IPS DF 4.7 (cell line): Measurements from ENCODE around the gene CERCAM.
"Not testable (repeated sequence)": the region's sequence is repeated elsewhere in the genome, so short reads cannot be mapped to it uniquely, and the experiment has no call there.

Experiments
- DNase-seq: peaks from one replicate; pipeline ENCODE4 v3.0.0-alpha.2; 2013; ENCODE audit warnings: low spot score; ENCODE audit errors: extremely low read depth

The CERCAM gene

DNA sequence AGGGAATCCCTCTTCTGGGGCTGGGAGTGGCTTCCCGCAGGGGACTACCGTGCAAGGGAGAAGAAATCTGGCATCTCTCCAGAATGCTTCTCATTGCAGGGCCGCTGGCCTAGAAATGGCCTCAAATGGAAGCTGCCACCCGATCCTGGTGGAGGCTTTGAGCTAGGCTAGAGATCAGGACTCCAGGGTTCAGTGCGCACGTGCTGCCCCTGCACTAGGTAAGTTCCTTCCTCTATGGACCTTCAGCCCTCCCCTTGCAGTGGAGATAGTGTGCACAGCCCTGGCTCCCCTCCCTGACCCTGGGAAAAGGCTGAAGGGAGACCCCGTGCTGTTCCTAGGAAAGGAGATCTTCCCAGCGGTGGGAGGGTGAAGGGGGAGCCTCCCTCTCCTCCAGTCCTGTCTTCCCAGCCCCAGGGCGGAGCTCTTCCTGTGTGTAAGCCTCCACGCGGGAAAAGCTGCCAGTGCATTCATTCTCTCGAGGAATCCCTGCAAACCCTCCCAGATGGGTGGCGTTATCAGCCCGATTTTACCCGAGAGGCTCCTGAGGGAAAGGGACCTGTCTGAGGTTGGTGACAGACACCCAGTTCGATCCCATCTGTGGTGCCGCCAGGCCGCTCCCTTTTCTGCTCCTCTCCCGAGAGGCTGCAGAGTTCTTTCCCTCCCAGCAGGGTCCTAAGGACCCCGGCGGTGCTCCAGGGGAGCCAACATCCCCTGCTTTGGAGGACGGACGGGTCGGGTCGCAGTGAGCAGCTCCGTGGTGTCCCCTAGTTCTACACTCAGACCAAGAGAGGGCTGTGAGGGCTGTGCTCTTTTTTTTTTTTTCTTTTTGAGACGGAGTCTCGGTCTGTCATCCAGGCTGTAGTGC is 1.4 kb upstream of the CERCAM start:
- no peak for DNase-seq

DNA sequence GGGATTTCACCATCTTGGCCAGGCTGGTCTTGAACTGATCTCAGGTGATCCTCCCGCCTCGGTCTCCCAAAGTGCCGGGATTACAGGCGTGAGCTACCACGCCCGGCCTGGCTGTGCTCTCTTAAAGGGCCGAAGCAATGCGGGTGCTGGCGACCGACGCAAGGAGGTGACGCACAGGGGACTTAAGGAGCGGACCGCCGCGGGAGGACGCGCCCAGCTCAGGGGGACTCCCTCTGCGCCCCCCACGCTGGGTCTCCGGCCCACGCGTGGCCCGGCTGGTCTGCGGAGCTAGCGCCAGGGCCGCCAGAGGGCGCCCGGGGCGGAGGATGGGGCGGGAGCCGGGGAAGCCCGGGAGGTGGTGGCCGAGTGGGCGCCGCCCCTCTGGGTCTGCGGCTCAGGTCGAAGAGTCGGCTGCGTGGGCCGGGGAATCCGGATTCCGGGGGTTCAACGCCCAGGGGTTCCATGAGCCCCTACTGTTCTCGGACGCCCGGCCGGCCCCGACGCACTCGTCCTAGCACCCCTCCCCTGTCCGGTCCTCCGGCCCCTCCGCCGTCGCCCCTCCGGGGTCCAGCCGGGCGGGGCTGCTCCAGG is 502 bp upstream of the CERCAM start:
- DNase-seq = no peak

DNA sequence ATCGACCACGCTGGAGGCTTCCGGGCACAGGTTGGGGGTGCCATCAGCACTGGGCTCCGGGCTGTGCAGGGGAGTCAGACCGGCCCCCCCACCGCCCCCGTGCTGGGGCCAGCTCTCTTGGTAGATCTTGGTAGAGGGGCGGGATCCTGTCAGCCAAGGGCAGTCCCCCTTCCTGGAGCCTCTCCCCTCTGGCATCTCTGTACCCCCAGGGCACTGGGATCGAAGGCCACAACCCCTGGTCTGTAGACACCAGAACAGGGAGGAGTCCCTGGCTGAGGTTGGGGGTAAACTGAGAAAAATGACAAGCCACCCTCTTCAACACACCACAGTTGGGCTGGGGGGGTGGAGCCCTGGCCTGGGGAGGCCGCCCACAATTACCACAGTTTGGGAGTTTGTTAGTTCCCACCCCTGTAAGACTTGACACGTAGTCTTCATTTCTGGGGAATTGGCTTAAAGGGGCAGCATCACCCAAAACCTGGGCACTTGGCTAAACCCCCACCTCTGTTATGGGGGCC is 882 bp downstream of the CERCAM start:
- DNase-seq = no peak

DNA sequence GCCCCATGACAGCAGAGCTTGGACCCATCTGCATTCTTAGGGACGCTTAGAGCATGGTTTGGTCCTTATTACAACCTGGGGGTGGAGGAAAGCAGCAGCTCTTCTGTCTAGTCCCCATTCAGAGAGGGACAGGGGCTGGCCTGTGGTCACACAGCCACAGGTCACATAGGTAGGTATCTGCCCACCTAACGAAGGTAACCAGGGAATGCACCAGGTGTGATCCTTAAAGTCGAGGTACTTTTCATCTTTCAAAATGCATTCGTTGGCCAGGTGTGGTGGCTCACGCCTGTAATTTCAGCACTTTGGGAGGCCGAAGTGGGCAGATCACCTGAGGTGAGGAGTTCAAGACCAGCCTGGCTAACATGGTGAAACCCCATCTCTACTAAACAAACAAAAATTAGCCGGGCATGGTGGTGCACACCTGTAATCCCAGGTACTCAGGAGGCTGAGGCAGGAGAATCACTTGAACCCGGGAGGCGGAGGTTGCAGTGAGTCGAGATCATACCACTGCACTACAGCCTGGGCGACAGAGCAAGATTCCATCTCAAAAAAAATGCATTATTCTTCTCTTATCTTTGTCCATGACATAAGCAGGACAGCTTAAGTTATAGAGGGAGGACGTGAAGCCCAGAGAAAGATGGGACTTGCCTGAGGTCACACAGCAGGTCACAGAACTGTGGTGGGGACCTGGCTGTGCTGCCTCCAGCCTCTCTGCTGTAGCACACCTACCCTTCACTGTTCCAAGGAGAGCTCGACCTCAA is 1.5 kb downstream of the CERCAM start:
- DNase-seq = not testable (repeated sequence)

DNA sequence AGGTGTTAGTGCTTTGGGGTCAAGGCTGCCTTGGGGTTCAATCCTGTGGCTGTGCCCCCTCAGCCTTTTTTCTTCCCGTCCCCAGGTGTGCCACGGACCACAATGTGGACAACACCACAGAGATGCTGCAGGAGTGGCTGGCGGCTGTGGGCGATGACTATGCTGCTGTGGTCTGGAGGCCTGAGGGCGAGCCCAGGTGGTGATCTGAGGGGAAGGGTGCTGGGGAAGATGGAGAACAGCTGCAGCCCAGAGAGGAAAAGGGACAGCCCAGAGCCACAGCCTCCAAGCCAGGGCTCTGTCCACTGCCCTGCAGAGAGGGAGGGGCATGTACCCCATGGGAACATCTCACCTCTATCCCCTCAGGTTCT is 2.1 kb downstream of the CERCAM start:
- DNase-seq = no peak

DNA sequence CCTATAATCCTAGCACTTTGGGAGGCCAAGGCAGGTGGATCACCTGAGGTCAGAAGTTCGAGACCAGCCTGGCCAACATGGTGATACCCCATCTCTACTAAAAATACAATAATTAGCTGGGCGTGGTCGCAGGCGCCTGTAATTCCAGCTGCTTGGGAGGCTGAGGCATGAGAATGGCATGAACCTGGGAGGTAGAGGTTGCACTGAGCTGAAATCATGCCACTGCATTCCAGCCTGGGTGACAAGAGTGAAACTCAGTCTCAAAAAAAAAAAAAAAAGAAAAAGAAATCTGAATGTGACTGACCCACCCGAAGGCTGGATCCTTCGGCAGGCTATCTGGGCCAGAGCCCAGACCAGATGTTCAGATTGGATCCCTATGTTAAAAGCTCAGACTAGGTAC is 2.7 kb downstream of the CERCAM start:
- not testable (repeated sequence) for DNase-seq

DNA sequence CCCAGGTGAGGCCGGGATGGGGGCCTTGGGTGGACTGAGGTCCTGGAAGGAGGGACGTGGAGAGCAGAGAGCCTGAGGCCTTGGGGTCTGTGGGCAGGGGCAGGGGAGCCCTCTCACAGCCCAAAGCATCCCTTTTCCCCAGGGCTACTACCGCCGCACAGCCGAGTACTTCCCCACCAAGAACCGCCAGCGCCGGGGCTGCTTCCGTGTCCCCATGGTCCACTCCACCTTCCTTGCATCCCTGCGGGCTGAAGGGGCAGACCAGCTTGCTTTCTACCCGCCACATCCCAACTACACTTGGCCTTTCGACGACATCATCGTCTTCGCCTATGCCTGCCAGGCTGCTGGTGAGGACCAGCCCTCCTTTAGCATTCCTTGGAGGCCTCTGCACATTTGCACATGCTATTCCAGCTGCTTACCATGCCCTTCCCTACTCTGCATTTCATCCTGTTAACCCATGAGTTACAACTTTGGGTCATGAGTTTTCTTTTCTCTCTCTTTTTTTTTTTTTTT is 3.7 kb downstream of the CERCAM start:
- no peak for DNase-seq

DNA sequence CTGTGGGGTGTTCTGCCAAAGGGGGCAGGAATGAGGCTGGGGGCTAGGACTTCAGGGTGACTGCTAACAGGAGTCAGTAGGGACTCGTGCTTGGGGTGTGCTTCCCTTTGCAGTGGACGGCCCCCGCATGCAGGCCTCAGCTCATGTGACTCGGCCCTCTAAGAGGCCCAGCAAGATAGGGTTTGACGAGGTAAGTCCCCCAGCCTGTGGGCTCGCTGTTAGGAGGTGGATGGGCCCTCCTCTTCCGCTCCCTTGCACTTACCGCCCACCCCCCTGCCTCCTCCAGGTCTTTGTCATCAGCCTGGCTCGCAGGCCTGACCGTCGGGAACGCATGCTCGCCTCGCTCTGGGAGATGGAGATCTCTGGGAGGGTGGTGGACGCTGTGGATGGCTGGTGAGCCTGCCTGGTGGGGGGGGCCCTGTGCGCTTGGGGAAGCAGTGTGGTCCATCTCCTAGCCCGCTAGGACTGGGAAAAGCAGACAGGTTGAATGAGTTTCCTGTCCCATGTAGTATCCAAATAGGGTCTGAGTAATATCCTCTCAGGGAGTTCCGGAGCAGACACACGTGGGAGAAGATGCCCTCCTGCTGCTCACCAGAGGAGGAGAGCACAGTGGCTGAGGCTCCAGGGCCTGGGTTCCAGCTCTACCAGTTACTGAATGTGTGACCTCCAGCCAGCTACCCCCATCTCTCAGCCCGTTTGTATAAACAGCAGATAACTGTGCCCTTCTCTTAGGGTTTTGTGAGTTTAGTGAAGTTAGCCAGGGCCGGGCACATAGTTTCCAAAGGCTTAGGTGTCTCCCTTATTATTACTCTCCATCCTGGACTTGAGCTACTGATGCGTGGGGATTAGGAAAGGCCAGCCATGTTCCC is 8.2 kb downstream of the CERCAM start:
- no peak for DNase-seq

DNA sequence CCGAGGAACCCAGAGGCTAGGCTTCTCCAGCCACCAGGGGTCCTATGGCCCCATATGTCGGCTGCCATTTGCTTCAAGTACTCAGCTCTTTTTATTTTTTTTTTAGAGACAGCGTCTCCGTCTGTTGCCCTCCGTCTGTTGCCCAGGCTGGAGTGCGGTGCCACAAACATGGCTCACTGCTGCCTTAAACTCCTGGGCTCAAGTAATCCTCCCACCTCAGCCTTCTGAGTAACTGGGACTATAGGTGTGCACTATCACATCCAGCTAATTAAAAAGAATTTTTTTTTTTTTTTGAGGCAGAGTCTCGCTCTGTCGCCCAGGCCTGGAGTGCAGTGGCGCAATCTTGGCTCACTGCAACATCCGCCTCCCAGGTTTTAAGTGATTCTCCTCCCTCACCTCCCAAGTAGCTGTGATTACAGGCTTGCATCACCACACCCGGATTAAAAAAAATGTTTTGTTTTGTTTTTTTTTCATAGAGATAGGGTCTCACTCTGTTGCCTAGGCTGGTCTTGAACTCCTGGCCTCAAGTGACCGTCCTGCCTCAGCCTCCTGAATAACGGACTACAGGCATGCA is 8.9 kb downstream of the CERCAM start:
- DNase-seq = no peak

DNA sequence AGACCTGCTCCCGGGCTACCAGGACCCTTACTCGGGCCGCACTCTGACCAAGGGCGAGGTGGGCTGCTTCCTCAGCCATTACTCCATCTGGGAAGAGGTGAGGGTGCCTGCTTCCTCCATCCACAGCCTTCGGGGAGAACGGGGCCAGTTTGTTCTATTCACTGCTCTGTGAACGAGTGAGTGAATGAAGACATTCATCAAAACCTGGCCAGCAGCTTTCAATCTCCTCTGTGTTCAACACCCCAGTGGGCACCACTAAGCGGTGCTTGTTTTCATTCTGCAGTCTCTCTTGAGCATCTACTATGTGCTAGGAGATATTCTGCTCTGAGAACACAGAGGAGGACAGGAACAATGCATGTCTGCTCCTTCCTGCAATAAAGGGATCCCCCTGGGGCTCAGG is 10.6 kb downstream of the CERCAM start:
- no peak for DNase-seq

DNA sequence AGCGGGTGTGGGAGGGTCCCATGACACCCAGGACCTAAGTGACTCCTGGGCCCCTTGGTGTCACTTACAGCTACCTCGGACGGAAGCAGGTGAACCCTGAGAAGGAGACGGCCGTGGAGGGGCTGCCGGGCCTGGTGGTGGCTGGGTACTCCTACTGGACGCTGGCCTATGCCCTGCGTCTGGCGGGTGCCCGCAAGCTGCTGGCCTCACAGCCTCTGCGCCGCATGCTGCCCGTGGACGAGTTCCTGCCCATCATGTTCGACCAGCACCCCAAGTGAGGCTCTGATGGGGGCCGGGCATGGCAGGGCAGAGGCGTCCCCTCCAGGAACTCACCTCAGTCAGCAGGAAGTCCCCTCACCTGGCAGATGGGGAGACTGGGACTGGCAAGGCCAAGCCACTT is 13.7 kb downstream of the CERCAM start:
- no peak for DNase-seq

DNA sequence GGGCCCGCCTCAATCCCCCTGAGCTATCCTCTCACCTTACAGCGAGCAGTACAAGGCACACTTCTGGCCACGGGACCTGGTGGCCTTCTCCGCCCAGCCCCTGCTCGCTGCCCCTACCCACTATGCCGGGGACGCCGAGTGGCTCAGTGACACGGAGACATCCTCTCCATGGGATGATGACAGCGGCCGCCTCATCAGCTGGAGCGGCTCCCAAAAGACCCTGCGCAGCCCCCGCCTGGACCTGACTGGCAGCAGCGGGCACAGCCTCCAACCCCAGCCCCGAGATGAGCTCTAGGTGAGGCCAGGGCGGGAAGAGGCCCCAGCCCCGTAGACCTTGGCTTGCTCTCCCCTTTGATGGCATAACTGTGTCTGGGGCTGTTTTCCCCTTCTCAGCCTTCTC is 15.0 kb downstream of the CERCAM start:
- no peak for DNase-seq

DNA sequence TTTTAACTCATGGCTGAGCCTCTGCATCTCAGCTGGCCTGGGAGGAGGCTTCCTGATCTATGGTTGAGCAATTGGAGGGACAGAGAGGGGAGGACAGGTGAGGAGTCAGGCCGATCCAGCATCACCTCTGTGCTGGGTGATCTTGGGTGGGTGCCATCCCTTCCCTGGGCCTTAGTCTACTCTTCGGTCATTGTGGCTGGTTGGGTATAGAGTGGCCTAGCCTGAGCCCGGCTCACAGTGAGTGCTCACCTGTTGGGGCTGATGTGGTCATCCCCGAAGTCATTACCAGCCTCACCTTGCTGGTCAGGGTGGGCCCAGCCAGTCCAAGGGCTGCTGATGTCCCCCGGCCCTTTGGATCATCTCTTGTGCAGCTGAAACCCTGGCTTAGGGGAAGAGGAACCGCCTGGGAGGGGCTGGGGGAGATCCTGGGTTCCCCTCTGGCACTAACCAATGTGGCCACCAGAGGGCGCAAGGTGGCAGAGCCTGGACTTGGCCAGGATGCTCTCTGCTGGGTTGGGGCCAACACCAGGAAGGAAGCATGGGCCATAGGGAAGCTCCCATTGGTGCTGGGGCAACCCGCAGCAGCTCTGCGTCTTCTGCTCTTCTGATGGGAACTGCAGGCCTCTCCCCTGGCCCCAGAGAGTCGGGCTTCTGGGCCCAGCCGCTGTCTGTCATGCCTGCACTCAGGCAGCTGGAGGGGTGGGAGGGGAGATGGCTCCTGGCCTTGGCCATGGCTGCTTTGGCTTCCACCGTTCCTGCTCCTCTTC is 17.9 kb downstream of the CERCAM start:
- DNase-seq = peak; percentile 64

DNA sequence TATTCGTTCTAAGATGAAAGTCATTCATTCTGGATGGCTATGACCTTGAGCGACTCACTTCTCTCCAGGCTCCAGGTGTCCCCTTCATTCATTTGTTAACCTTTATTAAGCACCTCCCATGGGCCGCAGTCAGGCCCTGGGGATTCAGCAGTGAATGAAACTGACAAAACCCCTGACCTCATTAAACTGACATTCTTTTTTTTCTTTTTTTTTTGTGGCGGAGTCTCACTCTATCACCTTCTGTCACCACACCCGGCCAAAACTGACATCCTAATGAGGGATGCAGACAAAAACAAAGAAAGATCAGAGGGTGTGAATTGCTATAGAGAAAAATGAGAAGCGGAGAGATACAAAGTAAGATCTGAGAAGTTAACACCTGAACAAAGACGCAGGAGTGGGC is 18.6 kb downstream of the CERCAM start:
- DNase-seq = no peak

DNA sequence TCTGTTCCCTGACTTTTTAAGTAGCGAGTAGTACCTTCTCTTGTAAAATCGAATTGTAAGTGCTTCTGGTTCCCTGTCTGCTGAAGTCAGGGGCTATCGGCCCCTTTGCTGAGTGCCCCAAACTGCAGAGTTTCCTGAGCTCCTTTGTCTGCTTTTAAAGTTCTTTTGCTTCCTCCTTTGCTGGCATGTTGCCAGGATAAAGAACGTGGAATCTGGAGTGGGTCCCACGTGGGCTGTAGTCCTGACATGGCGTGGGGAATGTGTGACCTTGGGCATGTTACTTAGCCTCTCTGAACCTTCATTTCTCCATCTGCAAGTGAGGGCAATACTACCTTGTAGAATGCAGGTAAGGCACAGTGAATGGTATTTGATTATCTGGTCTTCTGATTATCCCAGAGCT is 21.5 kb downstream of the CERCAM start:
- no peak for DNase-seq

DNA sequence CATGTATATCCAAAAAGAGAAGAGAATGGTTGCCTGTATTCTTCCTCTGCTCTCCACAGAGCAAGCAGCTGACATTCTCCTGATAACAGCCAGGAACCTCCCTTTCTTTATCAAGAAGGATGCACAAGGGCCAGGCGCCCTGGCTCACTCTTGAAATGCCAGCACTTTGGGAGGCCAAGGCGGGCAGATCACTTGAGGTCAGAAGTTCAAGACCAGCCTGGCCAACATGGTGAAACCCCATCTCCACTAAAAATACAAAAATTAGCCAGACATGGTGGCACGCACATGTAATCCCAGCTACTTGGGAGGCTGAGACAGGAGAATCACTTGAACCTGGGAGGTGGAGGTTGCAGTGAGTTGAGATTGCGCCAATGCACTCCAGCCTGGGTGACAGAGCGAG is 25.8 kb downstream of the CERCAM start:
- DNase-seq = not testable (repeated sequence)

DNA sequence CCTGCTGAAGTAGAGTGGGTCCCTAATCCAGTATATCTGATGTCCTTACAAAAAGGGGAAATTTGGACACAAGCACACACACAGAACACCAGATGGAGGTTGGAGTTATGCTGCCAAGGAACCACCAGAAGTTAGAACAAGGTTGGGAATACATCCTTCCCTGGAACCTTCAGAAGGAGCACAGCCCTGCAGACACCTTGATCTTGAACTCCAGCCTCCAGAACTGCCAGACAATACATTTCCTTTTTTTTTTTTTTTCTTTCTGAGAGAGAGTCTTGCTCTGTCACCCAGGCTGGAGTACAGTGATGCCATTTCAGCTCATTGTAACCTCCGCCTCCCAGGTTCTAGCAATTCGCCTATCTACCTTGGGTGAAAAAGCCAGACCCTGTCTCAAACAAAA is 28.1 kb downstream of the CERCAM start:
- no peak for DNase-seq

DNA sequence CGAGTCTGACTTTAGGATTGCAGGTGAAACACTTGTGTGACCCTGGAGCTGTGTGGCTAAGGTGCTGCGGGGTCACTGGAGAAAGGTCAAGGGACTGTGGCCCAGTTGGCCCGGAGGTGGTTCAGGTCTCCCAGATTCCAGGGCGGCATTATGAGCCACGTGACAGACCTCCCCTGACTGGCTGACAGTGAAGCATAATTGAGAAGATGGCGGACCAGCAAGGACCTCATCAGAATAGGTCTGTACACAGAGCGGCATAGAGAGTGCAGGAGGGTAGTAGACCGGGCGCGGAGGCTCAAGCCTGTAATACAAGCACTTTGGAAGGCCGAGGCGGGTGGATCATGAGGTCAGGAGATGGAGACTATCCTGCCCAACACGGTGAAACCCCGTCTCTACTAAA is 34.3 kb downstream of the CERCAM start:
- DNase-seq = no peak

DNA sequence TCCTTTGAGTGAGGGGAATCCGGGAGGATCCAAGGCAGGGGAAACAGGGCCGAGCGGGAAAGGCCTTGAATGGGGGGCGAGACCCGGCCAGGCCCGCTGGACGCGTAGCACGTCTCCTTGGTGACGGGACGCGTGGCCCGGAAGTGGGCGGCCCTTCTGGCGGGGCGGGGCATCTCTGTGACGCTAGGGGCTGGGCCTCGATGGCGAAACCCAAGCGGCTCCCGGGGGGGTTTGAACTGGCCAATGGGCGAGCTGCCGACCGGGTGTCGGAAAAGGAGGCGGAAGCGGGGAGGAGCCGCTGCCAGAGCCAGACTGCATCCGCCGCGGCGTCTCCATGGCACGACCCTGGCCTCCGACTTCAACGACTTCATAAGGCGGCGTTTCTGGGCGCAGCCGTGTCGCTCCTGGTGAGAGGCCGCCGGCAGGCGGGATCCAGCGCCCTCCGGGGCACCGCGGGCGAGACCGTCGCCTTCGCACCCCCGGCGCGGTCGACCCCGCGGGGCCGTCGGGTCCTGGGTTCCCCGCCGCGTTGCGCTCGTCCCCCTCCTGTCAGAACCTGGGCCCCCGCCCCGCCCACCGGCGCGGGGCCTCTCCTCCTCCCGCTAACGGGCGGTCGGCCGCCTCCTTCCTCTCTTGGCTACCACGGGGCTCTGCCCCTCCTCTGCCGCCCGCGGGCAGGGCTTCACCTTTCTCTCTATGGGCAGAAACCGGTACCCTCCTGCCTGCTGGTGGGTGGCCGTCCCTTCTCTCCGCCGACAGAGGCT is 35.4 kb downstream of the CERCAM start, which contains the start of gene ODF2:
Gene ODF2 (plus strand): TSS at position 158 of the 764 bp plus-strand sequence. CDS start 86 bp downstream, at position 244.
- peak; percentile 82 for DNase-seq
